Lower leg skin (tissue), 3 donors: Measurements from ENCODE around the gene PPP3R1.

Experiments used
- CTCF ChIP-seq, 3 donors: fragments of 450-650 bp; IDR thresholded peaks; one replicate each; pipeline ENCODE4 v1.5.1; 2016; ENCODE audit warnings: antibody characterized with exemption in 3 of 3, mild to moderate bottlenecking in 3 of 3, moderate library complexity in 2 of 3
- POLR2A ChIP-seq, 2 donors: fragments of 450-650 bp; IDR thresholded peaks; one replicate each; pipeline ENCODE4 v1.6.1; 2016 to 2017; ENCODE audit warnings: antibody characterized with exemption in 2 of 2, mild to moderate bottlenecking in 1 of 2, moderate library complexity in 1 of 2

- TF ChIP-seq CTCF (IDR thresholded peaks at IDR 0.05), result no peak
- no peak for TF ChIP-seq POLR2A (IDR thresholded peaks at IDR 0.05)
Measured at GRCh38 chr2:68280348-68280747, 28.0 kb upstream of the PPP3R1 start.
